OCI-LY7 (cell line): ENCODE data around the gene PITPNC1. TPM values are rescaled to one million over a fixed set of nuclear protein-coding genes. Genes with fewer than 3 reads are reported as not detected.

Experiments used
- BruUV-seq: library from RNA; stranded (reverse); fragments of 400-500 nt; replicated peaks from 2 replicates; lab custom pipeline; 2021; lab: Mats Ljungman, UMichigan
- CTCF ChIA-PET: fragments of 300-600 bp; sonication (Branson Sonifier 250); formaldehyde crosslinking; loops from one replicate; lab custom pipeline; 2022; ENCODE audit warnings: antibody characterized with exemption; ENCODE audit not compliant: unreplicated experiment; lab: Charles Lee
- POLR2A ChIA-PET: fragments of 300-600 bp; sonication (Branson Sonifier 250); formaldehyde crosslinking; loops from one replicate; lab custom pipeline; 2022; ENCODE audit warnings: antibody characterized with exemption; lab: Charles Lee
- DNase-seq: peaks from one replicate; pipeline ENCODE4 v3.0.0-alpha.2; 2015; ENCODE audit warnings: low spot score
- H2AFZ ChIP-seq: fragments of 200-600 bp; sonication (generic), shearing (Covaris generic); 2 replicates; pipeline ENCODE4 v1.6.1; 2014; ENCODE audit warnings: mild to moderate bottlenecking, antibody characterized with exemption, low read length, moderate library complexity
- H3K27ac ChIP-seq: fragments of 200-600 bp; sonication (generic); 2 replicates; pipeline ENCODE4 v1.5.1; 2014; ENCODE audit warnings: mixed run types, low read depth, mild to moderate bottlenecking, moderate library complexity, low read length, inconsistent platforms; ENCODE audit not compliant: poor library complexity, severe bottlenecking
- H3K36me3 ChIP-seq: fragments of 200-600 bp; sonication (generic); 2 replicates; pipeline ENCODE4 v1.6.1; 2014; ENCODE audit warnings: mild to moderate bottlenecking, antibody characterized with exemption, low read length, moderate library complexity, mixed read lengths; ENCODE audit not compliant: insufficient read depth
- H3K4me1 ChIP-seq: fragments of 200-600 bp; sonication (generic); 2 replicates; pipeline ENCODE4 v1.5.1; 2014; ENCODE audit warnings: mild to moderate bottlenecking, low read length; ENCODE audit not compliant: insufficient read depth, poor library complexity, severe bottlenecking
- H3K4me2 ChIP-seq: fragments of 200-600 bp; sonication (generic); 2 replicates; pipeline ENCODE4 v1.6.1; 2014; ENCODE audit warnings: mild to moderate bottlenecking, low read length
- H3K4me3 ChIP-seq: fragments of 200-600 bp; sonication (generic); 2 replicates; pipeline ENCODE4 v1.5.1; 2014; ENCODE audit warnings: mild to moderate bottlenecking, low read depth, low read length; ENCODE audit not compliant: poor library complexity, severe bottlenecking
- H3K79me2 ChIP-seq: fragments of 200-600 bp; sonication (generic); 2 replicates; pipeline ENCODE4 v1.6.1; 2016; ENCODE audit warnings: low read depth, mild to moderate bottlenecking, low read length, moderate library complexity, mixed read lengths; ENCODE audit not compliant: insufficient read depth
- H3K9me2 ChIP-seq: fragments of 200-600 bp; sonication (generic); 2 replicates; pipeline ENCODE4 v1.6.1; 2016; ENCODE audit warnings: mild to moderate bottlenecking, low read length, mixed read lengths; ENCODE audit not compliant: insufficient read depth
- H3K9me3 ChIP-seq: fragments of 200-600 bp; sonication (generic); 2 replicates; pipeline ENCODE4 v1.6.1; 2014; ENCODE audit warnings: mild to moderate bottlenecking, mixed run types, low read length, mixed read lengths
- H4K20me1 ChIP-seq: fragments of 200-600 bp; sonication (generic); 2 replicates; pipeline ENCODE4 v1.6.1; 2014; ENCODE audit warnings: mild to moderate bottlenecking, antibody characterized with exemption, low read length, moderate library complexity, mixed read lengths; ENCODE audit not compliant: insufficient read depth
- CTCF ChIP-seq: fragments of 200-600 bp; sonication (generic); conservative IDR thresholded peaks from 2 replicates; pipeline ENCODE4 v1.5.1; 2014; ENCODE audit warnings: mild to moderate bottlenecking, antibody characterized with exemption, low read length, moderate library complexity, mixed read lengths
- EZH2phosphoT487 ChIP-seq: fragments of 200-600 bp; sonication (generic); IDR thresholded peaks from 2 replicates; pipeline ENCODE4 v1.6.1; 2018; ENCODE audit warnings: low read depth, borderline replicate concordance, mild to moderate bottlenecking, mixed run types, antibody characterized with exemption, low read length, moderate library complexity, mixed read lengths
- intact Hi-C: fragments of 100-400 bp; cut with micrococcal nuclease; formaldehyde crosslinking; loops from one replicate; pipeline ENCODE4 v1.10.0; 2022; ENCODE audit not compliant: unreplicated experiment
- total RNA-seq, 2 experiments: library from RNA; depleted of rRNA in 1 of 2; stranded (reverse); fragments of >200 nt in 1 of 2; shearing (Covaris generic) in 1 of 2; gene quantifications; 2 replicates each; pipeline ENCODE4 v1.2.3, GENCODE V29; 2014 to 2022

PITPNC1 gene
- total RNA-seq, 2 experiments from 2014 or later: 14.3 to 21.1 TPM

GRCh38 chr17:67606471-67606870 lies 229.4 kb downstream of the PITPNC1 start:
- CTCF ChIA-PET: no interaction called here
- intact Hi-C loops: no loop called here

GRCh38 chr17:67606896-67607604 lies 230.0 kb downstream of the PITPNC1 start:
- Histone ChIP-seq H3K4me2 (no peak overlapping the region), H3K9me2 (no peaks in the 10 kb centered on the region), H3K9me3 (no peaks in the 10 kb centered on the region), H3K27ac (no peak overlapping the region), H4K20me1 (no peaks in the 10 kb centered on the region), H3K79me2 (no peaks in the 10 kb centered on the region), H2AFZ (no peak overlapping the region), H3K36me3 (no peaks in the 10 kb centered on the region), H3K4me3 (no peak overlapping the region), H3K4me1 (no peaks in the 10 kb centered on the region)
- POLR2A ChIA-PET: no interaction called here
- CTCF ChIA-PET: no interaction called here
- intact Hi-C loops: no loop called here
- DNase-seq: no peak
- no TSS peak for BruUV-seq
- TF ChIP-seq CTCF: no peak
- TF ChIP-seq EZH2phosphoT487: no peak

More at GRCh38 chr17:67606471-67606870, 229.4 kb downstream of the PITPNC1 start:
- Histone ChIP-seq H3K36me3 (no peaks in the 10 kb centered on the region), H4K20me1 (no peaks in the 10 kb centered on the region), H3K79me2 (no peaks in the 10 kb centered on the region), H3K4me3 (no peak overlapping the region), H3K4me2 (no peak overlapping the region), H3K9me3 (no peaks in the 10 kb centered on the region), H3K27ac (no peak overlapping the region), H2AFZ (no peak overlapping the region), H3K9me2 (no peaks in the 10 kb centered on the region), H3K4me1 (no peaks in the 10 kb centered on the region)
- BruUV-seq: no TSS peak
- no peak for DNase-seq
- TF ChIP-seq EZH2phosphoT487 (no peak), CTCF (no peak)
- POLR2A ChIA-PET: no interaction called here

- no TSS peak for BruUV-seq
- no peaks in the 10 kb centered on the region for H3K36me3 ChIP-seq
- no peaks in the 10 kb centered on the region for H3K9me3 ChIP-seq
- no peak overlapping the region for H3K27ac ChIP-seq
- H3K9me2 ChIP-seq: no peaks in the 10 kb centered on the region
- H3K79me2 ChIP-seq: no peaks in the 10 kb centered on the region
- ChIA-PET CTCF (no interaction called here), POLR2A (interaction anchor here (0.7 to 1.2 kb wide), 3 partner anchors 9 to 390 kb away, joined by 3 read pairs; no protein-coding TSS in a partner anchor)
- H4K20me1 ChIP-seq: no peaks in the 10 kb centered on the region
- TF ChIP-seq EZH2phosphoT487 (no peak), CTCF (no peak)
- no peak overlapping the region for H3K4me2 ChIP-seq
- no peak for DNase-seq
- H3K4me1 ChIP-seq: no peaks in the 10 kb centered on the region
- no peak overlapping the region for H2AFZ ChIP-seq
- no peak overlapping the region for H3K4me3 ChIP-seq
- intact Hi-C loops: no loop called here
Measured at GRCh38 chr17:67610061-67610460, 233.0 kb downstream of the PITPNC1 start.
